Stomach smooth muscle (tissue), 2 donors: Measurements from ENCODE around the gene TBC1D5.

Experiments used
- H3K27ac ChIP-seq: one replicate; pipeline ENCODE4 v1.7.0; 2013; ENCODE audit warnings: mild to moderate bottlenecking, low read length, inconsistent platforms
- H3K27me3 ChIP-seq, 2 donors: one replicate each; pipeline ENCODE4 v1.7.0; 2013; ENCODE audit warnings: low read length in 2 of 2; ENCODE audit not compliant: insufficient read depth in 2 of 2, control insufficient read depth in 1 of 2
- H3K36me3 ChIP-seq, 2 donors: one replicate each; pipeline ENCODE4 v1.7.0; 2013; ENCODE audit warnings: low read length in 2 of 2; ENCODE audit not compliant: control insufficient read depth in 2 of 2, insufficient read depth in 2 of 2
- H3K4me1 ChIP-seq: one replicate; pipeline ENCODE4 v1.7.0; 2013; ENCODE audit warnings: low read length; ENCODE audit not compliant: control insufficient read depth, insufficient read depth
- H3K4me3 ChIP-seq, 2 donors: one replicate each; pipeline ENCODE4 v1.7.0; 2013; ENCODE audit warnings: low read length in 2 of 2
- H3K9ac ChIP-seq, 2 donors: one replicate each; pipeline ENCODE4 v1.7.0; 2013; ENCODE audit warnings: low read length in 2 of 2, mild to moderate bottlenecking in 1 of 2
- H3K9me3 ChIP-seq, 2 donors: one replicate each; pipeline ENCODE4 v1.7.0; 2013; ENCODE audit warnings: low read length in 2 of 2; ENCODE audit not compliant: control insufficient read depth in 2 of 2
- donor health status: healthy.
- donor health status: Pancreatic carcinoma.

Gene TBC1D5

DNA sequence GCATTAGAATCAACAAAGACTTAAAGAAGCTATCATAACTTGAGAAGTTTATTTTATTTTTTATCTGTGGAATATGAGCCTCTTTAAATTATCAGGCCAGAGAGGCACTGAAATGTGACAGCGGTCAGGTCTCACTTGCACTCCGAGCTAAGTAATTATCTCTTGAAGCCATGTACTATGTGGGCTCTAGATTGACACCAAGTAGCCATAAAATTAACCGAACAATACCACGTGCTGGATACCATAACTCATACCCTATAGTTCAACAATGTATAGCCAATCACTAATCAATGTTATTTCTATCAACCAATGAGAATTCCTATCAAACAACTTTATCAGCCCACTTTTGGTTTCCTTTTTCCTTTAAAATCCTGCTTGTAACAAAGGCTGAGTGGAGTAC, 299.3 kb downstream of the TBC1D5 start:
- Histone ChIP-seq H3K9me3 (no peaks in the 10 kb centered on the region), H3K36me3 (no peaks in the 10 kb centered on the region), H3K4me1 (no peaks in the 10 kb centered on the region), H3K27me3 (no peaks in the 10 kb centered on the region), H3K4me3 (no peak overlapping the region), H3K27ac (no peak overlapping the region), H3K9ac (no peak overlapping the region)

DNA sequence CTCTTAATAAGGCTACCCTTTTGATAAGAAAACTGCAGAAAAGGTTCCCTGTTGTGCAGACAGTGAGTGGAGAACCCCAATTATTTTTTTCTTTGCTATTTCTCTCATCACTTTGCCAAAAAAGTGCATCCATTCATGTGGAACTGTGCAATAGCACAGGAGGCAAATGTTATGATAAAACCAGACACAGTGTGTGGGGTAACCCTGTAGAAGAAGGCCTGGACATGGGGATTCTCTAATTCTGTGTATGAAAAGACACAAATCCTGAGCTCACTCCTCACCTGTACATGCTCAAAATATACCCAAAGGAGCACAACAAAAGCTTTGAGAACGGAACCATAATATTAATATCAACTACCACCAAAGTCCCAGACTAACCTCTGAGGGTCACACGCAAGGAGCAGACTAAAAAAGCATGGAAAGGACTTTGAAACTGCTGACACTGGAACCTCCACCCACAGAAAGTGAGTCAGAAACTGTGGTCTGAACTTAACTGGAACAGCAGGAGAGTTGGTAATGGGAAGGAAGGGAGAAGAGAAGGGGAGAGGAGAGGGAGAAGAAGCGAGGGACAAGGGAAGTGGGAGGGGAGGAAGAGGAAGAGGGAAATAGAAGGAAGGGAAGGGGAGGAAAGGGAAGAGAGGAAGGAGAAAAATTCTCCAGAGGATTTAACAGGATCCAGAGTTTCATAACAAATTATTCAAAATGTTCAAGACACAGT, 299.9 kb downstream of the TBC1D5 start:
- no peak overlapping the region for H3K9ac ChIP-seq
- H3K36me3 ChIP-seq: no peaks in the 10 kb centered on the region
- no peaks in the 10 kb centered on the region for H3K4me1 ChIP-seq
- no peak overlapping the region for H3K27ac ChIP-seq
- H3K9me3 ChIP-seq: no peaks in the 10 kb centered on the region
- no peaks in the 10 kb centered on the region for H3K27me3 ChIP-seq
- no peak overlapping the region for H3K4me3 ChIP-seq

DNA sequence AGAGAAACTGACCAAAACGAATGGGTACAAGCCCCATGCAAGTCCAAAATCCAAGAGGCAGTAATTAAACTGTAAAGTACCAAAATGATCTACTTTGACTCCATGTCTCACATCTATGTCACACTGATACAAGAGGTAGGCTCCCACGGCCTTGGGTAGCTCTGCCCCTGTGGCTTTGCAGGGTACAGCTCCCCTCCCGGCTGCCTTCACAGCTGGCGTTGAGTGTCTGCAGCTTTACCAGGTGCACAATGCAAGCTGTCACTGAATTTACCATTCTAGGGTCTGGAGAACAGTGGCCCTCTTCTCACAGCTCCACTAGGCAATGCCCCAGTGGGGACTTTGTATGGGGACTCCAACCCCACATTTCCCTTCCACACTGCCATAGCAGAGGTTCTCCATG, 308.6 kb downstream of the TBC1D5 start:
- Histone ChIP-seq H3K4me1 (no peaks in the 10 kb centered on the region), H3K27me3 (no peaks in the 10 kb centered on the region), H3K9ac (no peak overlapping the region), H3K9me3 (no peaks in the 10 kb centered on the region), H3K36me3 (no peaks in the 10 kb centered on the region), H3K27ac (no peak overlapping the region), H3K4me3 (no peak overlapping the region)

DNA sequence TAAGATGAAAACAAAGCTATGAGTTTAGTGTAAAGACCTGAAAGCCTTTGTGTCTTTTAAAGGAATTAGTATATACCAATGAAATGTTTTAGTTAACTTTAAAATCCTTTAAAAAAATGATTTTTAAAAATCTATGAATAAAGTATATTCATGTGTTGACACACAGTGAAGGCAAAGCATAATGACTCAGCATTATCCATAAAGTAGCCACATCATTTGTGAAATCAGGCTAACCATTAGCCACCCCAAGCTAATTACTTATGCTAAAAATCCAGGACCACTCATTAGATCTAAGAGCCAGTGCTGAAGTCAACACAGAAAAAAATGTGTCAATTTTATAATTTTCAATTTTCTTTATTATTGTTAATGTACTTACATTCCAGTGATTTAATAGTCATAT, 310.2 kb downstream of the TBC1D5 start:
- H3K36me3 ChIP-seq: no peaks in the 10 kb centered on the region
- no peak overlapping the region for H3K9ac ChIP-seq
- H3K9me3 ChIP-seq: no peaks in the 10 kb centered on the region
- no peaks in the 10 kb centered on the region for H3K27me3 ChIP-seq
- no peaks in the 10 kb centered on the region for H3K4me1 ChIP-seq
- no peak overlapping the region for H3K27ac ChIP-seq
- no peak overlapping the region for H3K4me3 ChIP-seq

DNA sequence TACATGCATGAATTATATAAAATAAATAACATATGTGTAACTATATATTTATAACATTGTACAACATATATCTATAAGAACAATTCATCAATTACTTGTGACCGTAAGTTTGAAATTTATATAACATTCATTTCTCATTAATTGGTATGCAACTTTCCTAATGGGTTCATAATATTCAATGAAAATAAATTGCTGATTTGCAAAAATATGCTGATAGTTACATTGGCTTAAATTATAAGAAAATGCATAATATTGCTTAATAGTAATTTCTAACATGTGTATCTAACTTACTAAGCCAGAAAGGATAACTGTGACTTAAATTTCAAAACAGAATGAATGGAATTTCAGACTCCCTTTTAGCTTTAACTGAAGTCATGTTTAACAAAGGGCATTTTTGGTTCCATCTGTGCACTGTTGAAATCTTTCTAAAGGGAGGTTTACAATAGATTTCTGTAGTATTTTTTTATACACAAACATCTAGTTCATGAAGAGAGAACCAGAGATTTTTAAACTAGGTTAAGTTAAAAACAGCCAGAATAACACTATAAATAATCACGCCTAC, 310.9 kb downstream of the TBC1D5 start:
- H3K9me3 ChIP-seq: no peaks in the 10 kb centered on the region
- H3K36me3 ChIP-seq: no peaks in the 10 kb centered on the region
- H3K4me1 ChIP-seq: no peaks in the 10 kb centered on the region
- H3K9ac ChIP-seq: no peak overlapping the region
- H3K27ac ChIP-seq: no peak overlapping the region
- H3K27me3 ChIP-seq: no peaks in the 10 kb centered on the region
- H3K4me3 ChIP-seq: no peak overlapping the region

DNA sequence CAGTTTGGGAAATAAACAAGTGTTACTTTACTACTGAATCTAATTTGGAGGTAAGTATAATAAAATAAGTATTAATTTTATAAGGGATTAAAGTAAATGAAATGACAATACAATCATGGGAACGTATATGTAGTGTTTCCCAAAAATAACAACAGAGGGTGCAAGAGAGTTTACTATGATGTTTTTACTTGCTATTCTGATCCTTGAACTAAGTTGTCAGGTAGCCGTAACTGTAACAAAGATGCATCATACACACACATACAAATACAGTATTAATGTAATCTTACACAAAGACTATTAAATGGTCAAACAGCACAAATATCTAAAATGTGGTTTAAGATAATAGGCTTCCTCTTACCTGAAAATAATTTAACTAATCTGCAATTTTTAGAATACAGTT, 311.4 kb downstream of the TBC1D5 start:
- H3K36me3 ChIP-seq: no peaks in the 10 kb centered on the region

DNA sequence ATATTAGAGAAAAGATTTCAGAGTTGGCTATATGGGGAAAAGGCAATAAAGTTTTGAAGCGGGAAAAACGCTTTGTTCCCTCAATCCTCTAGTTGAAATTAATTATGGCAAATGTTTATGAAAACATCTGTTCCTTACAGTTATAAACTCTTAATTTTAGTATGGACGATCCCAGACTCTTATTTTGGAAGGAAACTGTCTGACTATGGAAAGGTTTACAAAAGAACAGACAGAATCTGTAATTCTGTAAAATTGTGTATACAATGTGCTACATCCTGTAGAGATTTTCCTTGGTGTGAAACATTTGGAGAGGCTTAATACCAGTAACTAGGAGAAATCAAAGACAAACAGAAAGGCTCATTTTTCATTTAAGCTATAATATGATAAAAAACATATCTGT, 311.8 kb downstream of the TBC1D5 start:
- H3K36me3 ChIP-seq: no peaks in the 10 kb centered on the region

More for the DNA sequence above, 311.4 kb downstream of the TBC1D5 start:
- Histone ChIP-seq H3K4me3 (no peak overlapping the region), H3K9me3 (no peaks in the 10 kb centered on the region), H3K9ac (no peak overlapping the region), H3K4me1 (no peaks in the 10 kb centered on the region), H3K27me3 (no peaks in the 10 kb centered on the region), H3K27ac (no peak overlapping the region)

DNA sequence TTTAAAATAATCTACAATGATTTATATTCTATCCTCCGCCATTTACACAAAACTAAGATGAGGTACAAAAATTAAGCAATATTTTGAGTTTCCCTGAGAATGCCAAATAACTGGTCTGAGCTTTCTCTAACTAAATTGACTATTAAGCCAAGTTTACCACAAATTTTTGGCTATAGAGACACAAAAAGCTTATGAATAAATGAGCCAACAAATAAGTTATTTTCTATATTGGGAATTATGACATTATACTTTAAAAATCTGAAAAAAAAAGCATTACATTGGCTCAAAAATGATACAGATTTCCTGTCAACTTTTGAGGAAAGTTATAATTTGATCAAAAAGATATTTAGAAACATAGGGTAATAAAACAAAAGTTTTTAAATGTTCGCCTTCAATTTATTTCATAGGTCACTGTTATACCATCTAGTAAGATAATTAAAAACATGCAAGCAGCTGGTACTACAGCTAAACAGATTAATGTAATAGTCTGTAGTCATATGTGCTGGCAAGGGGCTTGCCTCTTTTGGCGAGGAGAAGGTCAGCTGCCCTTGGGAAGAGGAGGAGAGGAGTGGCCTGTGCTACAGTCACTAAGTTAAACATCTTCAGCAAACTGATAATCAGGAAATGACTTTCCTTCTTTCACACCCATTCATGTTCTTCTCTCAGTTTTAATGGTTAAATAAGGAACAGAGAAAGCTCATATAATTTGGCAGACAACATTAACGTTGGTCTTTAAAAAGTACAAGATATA, 318.5 kb downstream of the TBC1D5 start:
- Histone ChIP-seq H3K27me3 (no peaks in the 10 kb centered on the region), H3K27ac (no peak overlapping the region), H3K4me1 (no peaks in the 10 kb centered on the region), H3K4me3 (no peak overlapping the region), H3K9ac (no peak overlapping the region), H3K9me3 (no peaks in the 10 kb centered on the region), H3K36me3 (no peaks in the 10 kb centered on the region)

More for the DNA sequence above, 311.8 kb downstream of the TBC1D5 start:
- H3K4me1 ChIP-seq: no peaks in the 10 kb centered on the region
- no peaks in the 10 kb centered on the region for H3K9me3 ChIP-seq
- H3K27me3 ChIP-seq: no peaks in the 10 kb centered on the region
- no peak overlapping the region for H3K27ac ChIP-seq
- H3K4me3 ChIP-seq: no peak overlapping the region
- H3K9ac ChIP-seq: no peak overlapping the region

DNA sequence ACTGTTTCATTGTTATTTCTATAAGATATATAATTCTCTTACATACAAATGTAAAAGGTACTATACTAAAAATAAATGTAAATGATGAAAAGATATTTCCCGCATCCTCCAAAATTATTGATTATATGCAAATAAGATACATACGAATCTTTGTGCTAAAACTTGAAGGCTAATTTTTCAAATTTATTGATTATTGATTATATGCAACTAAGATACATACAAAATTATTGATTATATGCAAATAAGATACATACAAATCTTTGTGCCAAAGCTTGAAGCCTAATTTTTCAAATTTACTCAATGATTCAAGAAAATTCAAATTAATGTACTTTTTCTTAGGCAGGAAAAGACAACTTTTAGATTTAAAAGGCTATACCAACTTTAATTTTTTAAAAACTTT, 319.8 kb downstream of the TBC1D5 start:
- Histone ChIP-seq H3K36me3 (no peaks in the 10 kb centered on the region), H3K9me3 (no peaks in the 10 kb centered on the region), H3K9ac (no peak overlapping the region), H3K27ac (no peak overlapping the region), H3K27me3 (no peaks in the 10 kb centered on the region), H3K4me3 (no peak overlapping the region), H3K4me1 (no peaks in the 10 kb centered on the region)

DNA sequence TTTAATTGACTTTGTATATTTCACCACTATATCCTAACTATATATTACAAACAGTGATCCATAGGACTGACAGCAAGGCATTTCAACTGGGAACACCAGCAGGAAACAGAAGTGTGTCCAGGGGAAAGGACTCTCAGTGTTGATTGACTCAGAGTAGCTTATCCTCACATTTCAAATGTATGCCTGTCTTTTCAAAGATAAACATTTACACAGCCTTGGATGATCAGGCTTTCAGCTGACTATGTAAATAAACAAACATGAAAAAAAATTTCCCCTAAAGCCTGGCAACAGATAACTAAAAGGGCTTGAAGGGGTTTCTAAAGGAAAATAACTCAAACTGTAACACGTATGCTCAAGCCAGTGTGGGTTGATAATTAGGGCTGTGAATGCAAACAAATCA, 321.8 kb downstream of the TBC1D5 start:
- no peak overlapping the region for H3K27ac ChIP-seq
- no peak overlapping the region for H3K4me3 ChIP-seq
- H3K9me3 ChIP-seq: no peaks in the 10 kb centered on the region
- no peaks in the 10 kb centered on the region for H3K4me1 ChIP-seq
- no peaks in the 10 kb centered on the region for H3K36me3 ChIP-seq
- no peaks in the 10 kb centered on the region for H3K27me3 ChIP-seq
- no peak overlapping the region for H3K9ac ChIP-seq
